GM19455 (cell line): ENCODE results near the gene TRMO.
"Not testable (repeated sequence)": the region's sequence is repeated elsewhere in the genome, so short reads cannot be mapped to it uniquely, and the experiment has no call there.

Experiments used
- ATAC-seq: cut with Tn5 transposase; IDR thresholded peaks from one replicate; pipeline ENCODE4 v1.9.1; 2021; ENCODE audit not compliant: unreplicated experiment

TRMO gene

GRCh38 chr9:97921959-97922724 is at the start of gene TRMO:
TSS of gene TRMO (minus strand) at chr9:97922500. CDS start at chr9:97922493, 7 bp downstream.
- peak; percentile 86 for ATAC-seq

- ATAC-seq: no peak
Measured at GRCh38 chr9:97970165-97970564, 47.9 kb upstream of the TRMO start.

- no peak for ATAC-seq
Measured at GRCh38 chr9:97969014-97969413, 46.7 kb upstream of the TRMO start.

GRCh38 chr9:97966493-97966892 is 44.2 kb upstream of the TRMO start:
- no peak for ATAC-seq

- ATAC-seq: no peak
Measured at GRCh38 chr9:97964901-97965300, 42.6 kb upstream of the TRMO start.

GRCh38 chr9:97963232-97963631 is 40.9 kb upstream of the TRMO start:
- no peak for ATAC-seq

GRCh38 chr9:97962575-97962974 is 40.3 kb upstream of the TRMO start:
- ATAC-seq: no peak

GRCh38 chr9:97962136-97962535 is 39.8 kb upstream of the TRMO start:
- no peak for ATAC-seq

- ATAC-seq: no peak
Measured at GRCh38 chr9:97961361-97961760, 39.1 kb upstream of the TRMO start.

- not testable (repeated sequence) for ATAC-seq
Measured at GRCh38 chr9:97960678-97961328, 38.5 kb upstream of the TRMO start.

GRCh38 chr9:97959585-97959984 is 37.3 kb upstream of the TRMO start:
- no peak for ATAC-seq

- ATAC-seq: no peak
Measured at GRCh38 chr9:97958812-97959511, 36.7 kb upstream of the TRMO start.

GRCh38 chr9:97956331-97956730 is 34.0 kb upstream of the TRMO start:
- ATAC-seq: no peak

- peak; percentile 81 for ATAC-seq
Measured at GRCh38 chr9:97954550-97954989, 32.3 kb upstream of the TRMO start.

- not testable (repeated sequence) for ATAC-seq
Measured at GRCh38 chr9:97950873-97951272, 28.6 kb upstream of the TRMO start.

- ATAC-seq: not testable (repeated sequence)
Measured at GRCh38 chr9:97947094-97947493, 24.8 kb upstream of the TRMO start.

- not testable (repeated sequence) for ATAC-seq
Measured at GRCh38 chr9:97945470-97945869, 23.2 kb upstream of the TRMO start.

GRCh38 chr9:97944612-97945011 is 22.3 kb upstream of the TRMO start:
- no peak for ATAC-seq

GRCh38 chr9:97943308-97943855 is 21.1 kb upstream of the TRMO start:
- ATAC-seq: no peak

- no peak for ATAC-seq
Measured at GRCh38 chr9:97941323-97941722, 19.0 kb upstream of the TRMO start.

GRCh38 chr9:97940741-97941140 is 18.4 kb upstream of the TRMO start:
- ATAC-seq: no peak

GRCh38 chr9:97940233-97940632 is 17.9 kb upstream of the TRMO start:
- ATAC-seq: no peak
